Myocyte (in vitro differentiated cells): ENCODE measurements around the gene KLHDC7A. TPM values are rescaled to one million over a fixed set of nuclear protein-coding genes. Genes with fewer than 3 reads are reported as not detected.

ENCODE experiments used
- DNase-seq: peaks from one replicate; pipeline ENCODE4 v3.0.0-alpha.2; 2012; ENCODE audit warnings: low read depth
- total RNA-seq: library from RNA; depleted of rRNA; stranded (reverse); fragments of >200 nt; gene quantifications from 2 replicates; pipeline ENCODE4 v1.2.3, GENCODE V29; 2014

Gene KLHDC7A
- total RNA-seq, 1 donor from 2014 or later: not detected

GRCh38 chr1:18470671-18471355 lies 9.9 kb upstream of the KLHDC7A start:
- DNase-seq: no peak

DNA sequence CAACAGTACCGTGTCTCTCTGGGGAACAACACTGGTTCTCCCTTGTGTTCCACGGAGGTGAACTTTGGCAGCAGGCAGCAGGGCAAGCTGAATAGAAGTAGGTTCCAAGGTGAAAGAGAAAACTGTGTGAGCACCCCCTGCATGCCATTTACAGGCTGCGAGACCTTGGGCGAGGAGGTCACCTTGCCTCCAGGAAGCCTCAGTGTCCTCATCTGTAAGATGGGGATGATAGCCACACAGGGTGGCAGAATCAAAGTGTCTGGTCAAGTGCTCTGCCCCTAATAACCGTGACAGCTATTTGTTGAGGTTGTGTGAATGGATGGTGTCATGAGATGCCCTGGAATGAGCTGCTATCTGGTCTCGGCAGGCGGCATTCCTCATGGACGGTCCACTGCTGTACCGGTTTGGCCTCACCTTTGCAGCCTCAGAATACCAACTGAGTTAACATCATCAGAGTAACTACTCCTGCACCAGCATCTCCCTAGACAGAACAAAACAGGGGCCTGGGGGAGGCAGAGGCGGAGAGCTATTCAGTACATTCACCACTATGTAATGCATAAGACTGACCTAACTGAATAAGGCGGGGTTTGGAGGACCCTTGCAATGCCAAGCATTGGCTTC lies 7.4 kb upstream of the KLHDC7A start:
- no peak for DNase-seq

GRCh38 chr1:18474559-18475175 lies 6.1 kb upstream of the KLHDC7A start:
- no peak for DNase-seq

DNA sequence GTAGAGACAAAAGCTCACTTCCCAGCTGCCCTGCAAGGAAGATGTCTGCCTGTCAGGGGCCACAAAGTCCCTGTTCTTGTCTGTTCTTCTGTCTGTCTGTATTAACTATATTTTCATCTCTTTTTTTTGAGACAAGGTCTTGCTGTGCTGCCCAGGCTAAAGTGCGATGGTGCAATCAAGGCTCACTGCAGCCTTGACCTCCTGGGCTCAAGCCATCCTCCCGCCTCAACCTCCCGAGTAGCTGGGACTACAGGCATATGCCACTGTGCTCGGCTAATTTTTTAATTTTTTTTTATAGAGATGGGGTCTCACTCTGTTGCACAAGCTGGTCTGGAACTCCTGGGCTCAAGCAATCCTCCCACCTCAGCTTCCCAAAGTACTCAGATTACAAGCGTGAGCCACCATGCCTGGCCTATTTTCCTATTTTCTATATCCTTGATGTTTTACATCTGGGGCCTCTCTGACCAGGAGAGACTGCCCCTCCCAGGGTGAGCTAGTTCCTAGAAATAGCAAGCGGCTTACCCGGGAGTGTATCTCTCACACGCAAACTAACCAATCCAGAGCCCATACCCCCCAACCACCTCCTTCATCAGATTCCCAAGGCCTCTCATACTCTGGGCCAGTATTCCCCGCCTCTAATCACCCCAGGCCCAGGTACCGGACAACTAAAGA lies 5.4 kb upstream of the KLHDC7A start:
- no peak for DNase-seq

DNA sequence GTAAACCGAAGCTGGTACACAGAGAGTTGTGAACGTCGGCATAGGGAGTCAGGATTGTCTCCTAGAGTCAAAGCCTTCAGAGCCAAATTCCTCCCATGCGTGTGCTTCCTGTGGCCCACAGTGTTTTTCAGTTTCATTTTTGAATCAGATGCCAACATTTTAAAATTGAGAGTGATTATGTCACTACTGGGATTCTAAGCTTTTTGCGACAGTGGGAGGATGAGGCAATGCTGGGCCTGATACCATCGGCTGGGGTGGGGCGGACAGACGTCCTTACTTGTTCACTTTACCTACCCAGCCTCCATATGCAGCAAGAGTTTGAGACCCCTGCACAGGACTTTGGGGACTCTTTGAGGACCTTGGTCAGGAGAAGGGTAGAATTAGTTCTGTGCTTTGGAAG lies 1.3 kb upstream of the KLHDC7A start:
- no peak for DNase-seq

DNA sequence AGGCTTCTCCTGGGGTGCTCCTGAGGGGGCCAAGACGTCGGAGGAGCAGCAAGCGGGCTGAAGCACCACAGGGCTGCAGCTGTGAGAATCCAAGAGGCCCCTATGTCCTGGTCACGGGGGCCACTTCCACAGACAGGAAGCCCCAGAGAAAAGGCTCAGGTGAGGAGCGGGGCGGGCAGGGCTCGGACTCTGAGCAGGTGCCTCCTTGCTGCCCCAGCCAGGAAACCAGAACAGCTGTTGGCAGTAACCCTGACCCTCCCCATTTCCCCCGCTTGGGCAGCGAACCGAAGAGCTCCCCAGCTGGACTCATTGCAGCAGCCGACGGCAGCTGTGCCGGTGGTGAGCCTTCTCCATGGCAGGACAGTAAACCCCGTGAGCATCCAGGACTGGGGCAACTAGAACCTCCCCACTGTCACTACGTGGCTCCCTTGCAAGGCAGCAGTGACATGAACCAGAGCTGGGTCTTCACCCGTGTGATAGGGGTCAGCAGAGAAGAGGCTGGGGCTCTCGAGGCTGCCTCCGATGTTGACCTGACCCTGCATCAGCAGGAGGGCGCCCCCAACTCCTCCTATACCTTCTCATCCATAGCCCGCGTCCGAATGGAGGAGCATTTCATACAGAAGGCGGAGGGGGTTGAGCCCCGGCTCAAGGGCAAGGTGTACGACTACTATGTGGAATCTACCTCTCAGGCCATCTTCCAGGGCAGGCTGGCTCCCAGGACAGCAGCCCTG lies 625 bp downstream of the KLHDC7A start:
- no peak for DNase-seq

DNA sequence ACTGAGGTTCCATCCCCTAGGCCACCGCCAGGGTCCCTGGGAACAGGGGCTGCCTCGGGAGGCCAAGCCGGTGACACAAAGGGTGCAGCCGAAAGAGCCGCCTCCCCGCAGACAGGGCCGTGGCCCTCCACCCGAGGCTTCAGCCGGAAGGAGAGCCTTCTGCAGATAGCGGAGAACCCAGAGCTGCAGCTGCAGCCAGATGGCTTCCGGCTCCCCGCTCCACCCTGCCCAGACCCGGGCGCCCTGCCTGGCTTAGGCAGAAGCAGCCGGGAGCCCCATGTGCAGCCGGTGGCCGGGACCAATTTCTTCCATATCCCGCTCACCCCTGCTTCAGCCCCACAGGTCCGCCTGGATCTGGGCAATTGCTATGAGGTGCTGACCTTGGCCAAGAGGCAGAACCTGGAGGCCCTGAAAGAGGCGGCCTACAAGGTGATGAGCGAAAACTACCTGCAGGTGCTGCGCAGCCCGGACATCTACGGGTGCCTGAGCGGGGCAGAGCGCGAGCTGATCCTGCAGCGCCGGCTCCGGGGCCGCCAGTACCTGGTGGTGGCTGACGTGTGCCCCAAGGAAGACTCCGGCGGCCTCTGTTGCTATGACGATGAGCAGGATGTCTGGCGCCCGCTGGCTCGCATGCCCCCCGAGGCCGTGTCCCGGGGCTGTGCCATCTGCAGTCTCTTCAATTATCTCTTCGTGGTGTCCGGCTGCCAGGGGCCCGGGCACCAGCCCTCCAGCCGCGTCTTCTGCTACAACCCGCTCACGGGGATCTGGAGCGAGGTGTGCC lies 1.4 kb downstream of the KLHDC7A start:
- DNase-seq: no peak

DNA sequence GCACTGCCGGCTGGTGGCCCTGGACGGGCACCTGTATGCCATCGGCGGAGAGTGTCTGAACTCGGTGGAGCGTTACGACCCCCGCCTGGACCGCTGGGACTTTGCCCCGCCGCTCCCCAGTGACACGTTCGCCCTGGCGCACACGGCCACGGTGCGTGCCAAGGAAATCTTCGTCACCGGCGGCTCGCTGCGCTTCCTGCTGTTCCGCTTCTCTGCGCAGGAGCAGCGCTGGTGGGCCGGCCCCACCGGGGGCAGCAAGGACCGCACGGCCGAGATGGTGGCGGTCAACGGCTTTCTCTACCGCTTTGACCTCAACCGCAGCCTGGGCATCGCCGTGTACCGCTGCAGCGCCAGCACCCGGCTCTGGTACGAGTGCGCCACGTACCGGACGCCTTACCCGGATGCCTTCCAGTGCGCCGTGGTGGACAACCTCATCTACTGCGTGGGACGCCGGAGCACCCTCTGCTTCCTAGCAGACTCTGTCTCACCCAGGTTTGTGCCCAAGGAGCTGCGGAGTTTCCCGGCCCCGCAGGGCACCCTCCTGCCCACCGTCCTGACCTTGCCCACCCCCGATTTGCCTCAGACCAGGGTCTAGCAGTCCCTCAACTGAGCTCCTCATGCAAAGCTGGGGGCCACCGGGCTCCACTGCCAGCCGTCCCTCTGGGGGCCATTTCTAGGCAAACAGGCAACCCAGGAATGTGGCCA lies 2.1 kb downstream of the KLHDC7A start:
- no peak for DNase-seq

DNA sequence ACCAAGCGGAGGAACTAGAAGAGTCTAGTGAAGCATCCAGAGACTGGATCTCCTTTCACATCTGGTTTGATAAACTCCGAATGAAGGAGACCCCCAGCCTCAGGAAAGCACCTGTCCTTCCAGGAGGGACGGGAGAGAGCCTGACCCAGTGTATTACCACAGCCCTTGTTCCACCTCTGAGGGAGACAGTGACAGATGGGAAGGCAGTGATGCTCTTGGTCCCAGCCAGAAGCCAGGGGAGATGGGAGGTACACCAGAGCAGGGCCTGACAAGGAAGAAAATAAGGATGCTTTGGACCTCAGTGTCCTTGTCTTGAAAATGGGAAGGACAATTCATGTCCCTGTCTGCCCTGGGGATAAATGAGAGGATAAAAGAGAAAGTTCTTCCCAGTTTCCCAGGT lies 3.5 kb downstream of the KLHDC7A start:
- no peak for DNase-seq

GRCh38 chr1:18484721-18485120 lies 4.0 kb downstream of the KLHDC7A start:
- DNase-seq: no peak

DNA sequence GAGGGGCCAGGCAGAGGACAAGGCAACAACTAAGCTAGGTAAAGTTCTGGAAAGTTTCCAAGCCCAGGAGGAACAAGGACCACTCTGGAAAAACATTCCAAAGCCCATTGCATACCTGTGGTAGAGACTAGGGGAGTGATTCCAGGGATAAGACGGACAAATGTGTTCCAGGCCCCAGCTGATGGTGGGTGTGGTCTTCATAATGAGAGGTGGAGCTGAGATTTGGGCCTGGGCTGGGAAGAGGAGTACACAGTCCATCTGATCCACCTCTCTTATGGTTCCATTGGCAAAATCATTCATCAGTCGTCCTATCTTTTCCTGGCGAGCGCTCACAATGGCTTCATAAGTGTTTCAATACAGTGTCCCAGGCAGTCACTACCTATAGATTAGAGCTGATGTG lies 4.5 kb downstream of the KLHDC7A start:
- DNase-seq: no peak

- no peak for DNase-seq
Measured at GRCh38 chr1:18486195-18486594, 5.5 kb downstream of the KLHDC7A start.

DNA sequence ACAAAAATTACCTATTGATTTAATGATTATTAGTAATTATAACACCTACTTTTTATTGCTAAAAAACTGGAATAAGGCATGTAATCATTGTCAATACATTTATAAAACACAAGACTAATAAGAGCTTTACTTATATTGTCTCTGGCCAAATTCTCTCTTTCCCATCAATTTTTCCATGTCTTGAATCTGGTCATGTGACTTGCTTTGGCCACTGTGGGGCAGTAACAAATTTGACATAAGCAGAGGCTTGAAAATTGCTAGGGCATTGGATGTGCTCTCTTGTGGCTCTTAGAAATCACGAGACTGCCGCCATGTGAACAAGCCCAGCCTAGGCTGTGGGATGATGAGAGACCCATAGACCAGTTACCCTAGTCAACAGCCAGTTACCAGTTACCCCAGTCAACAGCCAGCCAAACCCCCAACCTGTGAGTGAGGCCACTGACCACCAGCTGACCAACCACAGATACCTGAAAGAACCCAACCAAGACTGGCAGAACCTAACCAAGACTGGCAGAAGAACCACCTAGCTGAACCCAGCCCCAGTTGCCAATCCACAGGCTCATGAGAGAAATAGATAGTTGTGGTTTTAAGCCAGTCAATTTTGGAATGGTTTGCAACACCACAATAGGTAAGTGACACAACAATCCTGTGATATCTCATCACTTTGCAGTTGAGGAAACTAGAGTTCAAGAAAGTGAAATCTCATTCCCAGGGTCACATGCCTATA lies 8.8 kb downstream of the KLHDC7A start:
- DNase-seq: no peak

DNA sequence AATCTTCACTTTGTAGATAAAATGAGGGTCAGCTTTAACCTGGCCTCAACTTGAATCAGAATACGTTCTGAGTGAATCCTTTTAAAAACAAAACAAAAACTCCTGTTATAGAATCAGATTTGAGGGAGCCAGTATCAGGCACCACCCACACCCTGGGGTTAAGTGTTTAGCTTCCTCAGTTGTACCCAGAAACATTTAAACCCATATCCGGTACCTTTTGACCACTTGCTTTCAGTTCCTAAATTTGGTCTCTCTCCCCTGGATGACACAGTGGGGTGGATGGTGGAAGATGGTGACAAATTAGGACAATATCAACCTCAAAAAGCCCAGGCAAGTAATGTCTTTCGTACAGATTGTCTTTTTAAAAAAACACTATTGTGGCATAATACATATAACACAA lies 10.4 kb downstream of the KLHDC7A start:
- no peak for DNase-seq

GRCh38 chr1:18494304-18494703 lies 13.6 kb downstream of the KLHDC7A start:
- DNase-seq: no peak

DNA sequence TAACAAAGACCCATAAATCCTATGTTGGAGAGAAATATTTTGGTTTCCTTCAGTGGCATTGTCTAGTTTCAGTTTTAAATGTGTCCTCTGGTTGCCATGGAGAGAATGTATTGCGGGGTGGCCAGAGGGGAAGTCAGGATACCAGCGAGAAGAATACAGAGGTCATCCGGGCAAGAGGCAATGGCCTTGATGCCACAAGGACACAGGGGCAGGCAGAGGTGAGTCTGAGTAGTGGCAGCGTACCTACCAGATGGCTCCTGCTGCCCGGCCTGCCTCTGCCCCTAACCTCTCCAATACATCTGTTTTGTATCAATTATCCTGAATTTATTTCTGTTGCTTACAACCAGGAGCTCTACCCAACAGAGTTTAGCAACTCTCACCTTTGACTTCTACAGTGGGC lies 14.9 kb downstream of the KLHDC7A start:
- no peak for DNase-seq

- DNase-seq: no peak
Measured at GRCh38 chr1:18496056-18496455, 15.3 kb downstream of the KLHDC7A start.

DNA sequence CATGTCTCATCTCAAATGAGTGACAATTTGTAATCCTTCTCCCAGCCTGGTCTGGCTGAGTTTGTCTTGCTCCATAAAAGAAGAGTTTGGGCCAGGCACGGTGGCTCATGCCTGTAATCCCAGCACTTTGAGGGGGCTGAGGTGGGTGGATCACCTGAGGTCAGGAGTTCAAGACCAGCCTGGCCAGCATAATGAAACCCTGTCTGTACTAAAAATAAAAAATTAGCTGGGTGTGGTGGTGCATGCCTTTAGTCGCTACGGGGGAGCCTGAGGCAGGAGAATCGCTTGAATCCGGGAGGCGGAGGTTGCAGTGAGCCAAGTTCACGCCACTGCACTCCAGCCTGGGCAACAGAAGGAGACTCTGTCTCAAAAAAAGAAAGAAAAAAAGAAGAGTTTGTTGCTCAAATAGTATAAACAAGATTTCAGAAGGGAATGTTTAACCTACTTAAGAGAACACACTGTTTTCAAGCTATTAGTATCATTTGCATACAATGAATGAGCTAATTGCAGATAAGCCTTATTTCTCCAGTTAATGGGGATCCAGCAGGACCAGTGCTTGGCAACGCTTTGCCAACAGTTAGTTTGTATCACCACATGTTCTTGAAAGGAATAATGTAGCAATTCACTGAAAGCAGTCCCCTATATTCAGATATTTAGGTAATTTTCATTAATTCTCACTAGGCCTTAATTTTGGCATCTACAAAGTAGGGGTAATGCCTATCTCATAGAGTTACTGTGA lies 15.9 kb downstream of the KLHDC7A start:
- DNase-seq: no peak

DNA sequence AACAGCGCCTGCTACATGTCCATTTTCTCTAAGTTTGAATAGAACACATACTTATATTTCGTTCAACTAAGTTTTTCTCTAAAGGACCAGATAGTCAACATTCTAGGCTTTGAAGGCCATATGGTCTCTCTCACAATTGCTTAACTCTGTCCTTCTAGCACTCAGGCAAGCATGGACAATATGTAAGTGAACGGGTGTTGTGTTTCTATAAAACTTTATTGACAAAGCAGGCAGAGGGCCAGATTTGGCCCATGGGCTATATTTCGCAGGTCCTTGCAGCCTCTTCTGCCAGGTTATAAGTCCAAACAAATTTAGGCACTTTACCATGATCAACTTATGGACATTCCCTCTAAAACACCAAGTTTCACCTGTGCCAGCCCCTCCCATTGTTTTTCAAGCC lies 21.1 kb downstream of the KLHDC7A start:
- no peak for DNase-seq
